GM19239 (cell line): Measurements from ENCODE around the gene EIF4G3.
A peak's percentile ranks its signal among the peaks of the same experiment; 100 is the strongest.
"Not testable (repeated sequence)": the region's sequence is repeated elsewhere in the genome, so short reads cannot be mapped to it uniquely, and the experiment has no call there.

Experiments used
- DNase-seq: peaks from one replicate; pipeline ENCODE4 v3.0.0; 2011; ENCODE audit warnings: low spot score; ENCODE audit not compliant: insufficient read length
- FAIRE-seq: peaks from 2 replicates; lab custom pipeline; 2011; peaks lifted over from hg19 to GRCh38; lab: Jason Lieb, UNC

Gene EIF4G3, protein sequence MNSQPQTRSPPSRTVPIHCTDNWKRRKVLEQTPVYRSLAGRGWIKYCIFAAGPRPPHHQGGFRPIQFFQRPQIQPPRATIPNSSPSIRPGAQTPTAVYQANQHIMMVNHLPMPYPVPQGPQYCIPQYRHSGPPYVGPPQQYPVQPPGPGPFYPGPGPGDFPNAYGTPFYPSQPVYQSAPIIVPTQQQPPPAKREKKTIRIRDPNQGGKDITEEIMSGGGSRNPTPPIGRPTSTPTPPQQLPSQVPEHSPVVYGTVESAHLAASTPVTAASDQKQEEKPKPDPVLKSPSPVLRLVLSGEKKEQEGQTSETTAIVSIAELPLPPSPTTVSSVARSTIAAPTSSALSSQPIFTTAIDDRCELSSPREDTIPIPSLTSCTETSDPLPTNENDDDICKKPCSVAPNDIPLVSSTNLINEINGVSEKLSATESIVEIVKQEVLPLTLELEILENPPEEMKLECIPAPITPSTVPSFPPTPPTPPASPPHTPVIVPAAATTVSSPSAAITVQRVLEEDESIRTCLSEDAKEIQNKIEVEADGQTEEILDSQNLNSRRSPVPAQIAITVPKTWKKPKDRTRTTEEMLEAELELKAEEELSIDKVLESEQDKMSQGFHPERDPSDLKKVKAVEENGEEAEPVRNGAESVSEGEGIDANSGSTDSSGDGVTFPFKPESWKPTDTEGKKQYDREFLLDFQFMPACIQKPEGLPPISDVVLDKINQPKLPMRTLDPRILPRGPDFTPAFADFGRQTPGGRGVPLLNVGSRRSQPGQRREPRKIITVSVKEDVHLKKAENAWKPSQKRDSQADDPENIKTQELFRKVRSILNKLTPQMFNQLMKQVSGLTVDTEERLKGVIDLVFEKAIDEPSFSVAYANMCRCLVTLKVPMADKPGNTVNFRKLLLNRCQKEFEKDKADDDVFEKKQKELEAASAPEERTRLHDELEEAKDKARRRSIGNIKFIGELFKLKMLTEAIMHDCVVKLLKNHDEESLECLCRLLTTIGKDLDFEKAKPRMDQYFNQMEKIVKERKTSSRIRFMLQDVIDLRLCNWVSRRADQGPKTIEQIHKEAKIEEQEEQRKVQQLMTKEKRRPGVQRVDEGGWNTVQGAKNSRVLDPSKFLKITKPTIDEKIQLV (N-terminal part only)

DNA sequence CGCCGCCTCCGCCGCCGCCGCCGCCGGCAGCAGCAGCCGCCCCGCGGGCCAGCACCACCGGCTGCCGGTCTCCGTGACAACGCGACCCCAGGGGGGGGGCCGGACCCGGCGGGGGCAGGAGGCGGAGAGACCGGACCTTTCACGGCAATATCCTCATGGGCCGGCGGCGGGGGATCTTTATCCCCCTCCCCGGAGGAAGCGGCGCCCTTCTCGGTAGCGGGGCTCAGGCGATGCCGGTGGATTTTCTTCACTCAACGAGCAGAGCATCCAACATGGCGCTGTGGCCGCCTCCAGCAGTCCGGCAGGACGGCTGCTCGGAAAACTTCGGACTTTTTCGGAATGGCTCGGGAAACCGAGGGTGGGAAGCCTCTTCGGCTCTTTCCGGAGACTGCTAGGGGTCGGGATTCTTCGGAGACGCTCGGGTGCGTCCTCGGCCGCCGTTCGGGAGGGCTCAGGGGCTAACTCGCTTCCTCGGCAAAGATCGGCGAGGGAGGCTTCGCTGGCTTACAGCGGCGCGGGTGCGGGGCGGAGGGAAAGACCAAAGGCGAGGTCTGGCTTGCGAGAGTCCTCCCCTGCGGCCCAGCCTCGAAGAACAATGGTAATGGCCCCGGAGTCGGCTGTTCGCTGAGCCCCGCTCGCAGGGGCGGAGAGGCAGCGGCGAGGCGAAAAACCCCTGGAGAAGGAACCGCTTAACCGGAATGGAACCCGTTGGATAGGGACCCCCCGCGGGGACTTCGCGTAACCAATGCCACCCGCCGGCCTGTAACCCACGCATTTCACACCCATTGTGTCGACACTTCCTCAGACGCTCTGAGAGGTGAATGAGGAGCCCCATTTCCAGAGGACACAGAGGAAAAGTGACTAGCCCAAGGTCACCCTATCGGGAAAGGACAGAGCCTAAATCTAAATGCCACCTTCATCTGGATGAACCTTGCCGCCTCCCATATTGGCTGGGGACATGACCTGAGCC lies at the start of gene EIF4G3:
Gene EIF4G3 (minus strand): TSS at position 312 of the 970 bp plus-strand sequence. CDS start 174,155 bp downstream, outside the sequence.
- FAIRE-seq: peak; percentile 97
- DNase-seq: peak; percentile 97

DNA sequence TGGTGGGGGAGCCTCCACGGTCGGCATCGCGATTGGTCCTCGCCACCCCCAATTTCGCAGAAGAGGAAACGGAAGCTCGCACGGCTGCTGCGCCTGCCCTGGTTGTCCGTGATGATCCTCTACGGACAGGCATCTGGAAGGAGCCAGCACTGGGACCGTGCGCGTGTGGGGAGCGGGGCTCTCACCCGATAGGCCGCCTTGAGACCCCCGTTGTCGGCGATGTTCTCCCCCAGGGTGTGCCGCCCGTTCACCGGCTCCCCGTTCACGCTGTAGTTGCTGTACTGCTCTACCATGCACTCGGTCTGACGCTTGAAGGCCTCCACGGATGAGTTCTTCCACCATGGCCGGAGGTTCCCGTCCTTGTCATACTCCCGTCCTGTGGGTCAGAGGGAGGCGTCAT lies 48.4 kb upstream of the EIF4G3 start:
- DNase-seq: no peak

DNA sequence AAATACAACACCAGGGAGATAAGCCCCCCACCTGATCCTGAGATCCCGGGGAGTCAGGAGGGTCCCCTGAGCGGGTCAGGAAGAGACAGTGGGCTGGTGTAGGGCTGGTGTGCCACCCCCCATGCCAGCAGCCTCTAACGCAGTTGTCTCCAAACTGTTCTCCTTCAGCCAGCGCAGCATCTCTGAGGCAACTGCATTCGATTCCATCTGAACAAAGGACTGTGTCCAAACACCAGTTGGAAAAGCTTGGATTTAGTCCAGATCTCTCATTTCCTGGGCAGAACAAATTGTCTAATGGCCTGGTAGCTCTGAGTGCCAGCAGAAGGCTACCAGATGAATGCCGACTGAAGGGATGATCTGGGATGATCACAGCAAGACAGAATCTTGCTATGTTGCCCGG lies 44.1 kb upstream of the EIF4G3 start:
- DNase-seq: no peak
- no peak for FAIRE-seq

More for the DNA sequence above, 48.4 kb upstream of the EIF4G3 start:
- FAIRE-seq: no peak

DNA sequence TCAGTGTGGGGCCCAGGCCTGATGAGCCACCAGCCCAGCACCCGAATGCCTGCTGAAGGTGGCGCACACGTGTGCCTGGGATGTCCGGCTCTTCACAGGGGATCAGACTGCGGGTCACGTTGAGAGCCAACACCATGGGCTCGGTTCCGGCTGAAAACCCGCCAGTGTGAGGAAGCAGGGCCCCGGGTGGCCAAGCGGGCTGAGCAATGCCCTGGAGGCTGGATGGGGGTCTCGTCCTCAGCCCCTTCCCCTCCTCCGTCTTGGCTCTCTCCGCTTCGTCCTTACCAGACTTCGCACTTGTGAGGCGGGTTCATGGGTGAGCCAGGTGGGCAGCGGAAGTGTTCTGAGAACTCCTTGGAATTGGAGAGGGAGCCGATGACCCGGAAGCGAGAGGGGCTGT lies 43.0 kb upstream of the EIF4G3 start:
- DNase-seq (no peak), FAIRE-seq (no peak)

DNA sequence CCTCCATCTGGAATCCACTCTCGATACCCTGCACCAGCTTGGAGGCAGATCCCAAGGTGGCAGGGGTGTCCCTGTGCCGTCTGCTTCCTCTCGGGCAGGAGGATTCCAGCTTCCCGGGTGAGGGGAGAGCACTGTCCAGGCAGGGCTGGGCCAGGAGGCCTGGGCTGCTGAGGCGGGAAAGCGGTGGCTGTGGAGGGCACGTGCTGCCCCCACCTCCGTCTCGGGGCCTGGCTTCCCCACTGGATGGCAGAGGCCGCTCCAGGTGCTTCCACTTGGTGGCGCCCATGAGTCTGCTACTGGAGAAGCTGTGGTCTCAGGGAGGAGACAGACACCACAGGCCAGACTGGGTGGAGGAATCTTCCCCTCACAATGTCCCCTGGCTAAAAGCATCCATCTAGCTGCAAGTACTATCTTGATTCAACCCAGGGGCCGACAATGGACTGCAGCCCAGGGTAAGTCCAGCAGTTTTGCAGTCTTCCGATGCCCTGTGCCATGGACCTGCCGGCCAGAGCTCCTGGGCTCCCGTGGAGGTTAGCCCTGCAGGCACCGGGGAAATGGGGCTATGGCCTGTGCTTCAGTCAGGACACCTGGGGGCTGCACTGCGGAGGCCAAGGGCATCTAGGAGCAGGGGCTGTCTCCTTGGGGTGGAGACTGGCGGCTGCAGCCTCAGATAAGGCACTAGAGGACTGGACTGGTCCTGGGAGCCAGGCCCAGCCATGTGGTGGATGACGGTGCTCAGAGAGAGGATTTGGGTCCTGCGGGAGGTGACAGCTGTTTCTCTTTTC lies 41.3 kb upstream of the EIF4G3 start:
- no peak for FAIRE-seq
- no peak for DNase-seq

- no peak for FAIRE-seq
- peak; percentile 44 for DNase-seq
Measured at GRCh38 chr1:21216835-21217811, 40.4 kb upstream of the EIF4G3 start.

GRCh38 chr1:21212126-21212525 lies 35.4 kb upstream of the EIF4G3 start:
- no peak for FAIRE-seq
- DNase-seq: no peak

- not testable (repeated sequence) for FAIRE-seq, DNase-seq
Measured at GRCh38 chr1:21208137-21208700, 31.5 kb upstream of the EIF4G3 start.

- no peak for DNase-seq
- FAIRE-seq: no peak
Measured at GRCh38 chr1:21206117-21206516, 29.4 kb upstream of the EIF4G3 start.

DNA sequence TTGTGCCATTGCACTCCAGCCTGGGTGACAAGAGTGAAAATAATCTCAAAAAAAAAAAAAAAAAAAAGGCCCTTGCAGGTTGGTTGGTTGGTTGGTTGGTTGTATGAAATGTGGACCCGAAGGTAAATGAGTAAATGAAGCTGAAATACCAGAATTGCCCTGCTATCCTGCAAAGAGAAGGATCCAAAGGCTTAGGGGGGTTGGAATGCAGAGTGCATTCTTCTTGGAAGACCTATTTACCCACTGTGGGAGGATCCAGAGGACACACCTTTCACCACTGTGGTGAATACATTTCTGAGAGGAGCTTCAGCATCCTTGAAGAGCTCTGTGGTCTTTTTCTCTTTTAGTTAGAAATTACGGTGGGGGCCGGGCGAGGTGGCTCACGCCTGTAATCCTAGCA lies 28.7 kb upstream of the EIF4G3 start:
- no peak for FAIRE-seq
- no peak for DNase-seq

DNA sequence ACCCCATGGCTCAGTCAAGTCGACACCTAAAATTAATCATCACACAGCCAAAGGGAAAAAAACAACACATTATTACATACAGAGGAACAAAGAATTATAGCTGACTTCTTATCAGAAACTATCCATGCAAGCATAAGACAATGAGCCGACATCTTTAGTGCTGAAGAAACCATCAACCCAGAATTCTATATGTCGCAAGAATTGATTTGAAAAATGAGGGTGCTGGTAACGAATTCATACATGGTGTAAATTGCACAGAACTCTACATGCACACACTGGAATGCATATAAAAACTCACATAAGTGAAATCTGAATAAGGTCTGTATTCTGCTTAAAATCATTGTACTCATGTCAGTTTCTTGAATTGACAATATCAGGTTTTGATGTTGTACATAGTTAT lies 25.0 kb upstream of the EIF4G3 start:
- no peak for DNase-seq
- no peak for FAIRE-seq

- not testable (repeated sequence) for DNase-seq
Measured at GRCh38 chr1:21201238-21201637, 24.5 kb upstream of the EIF4G3 start.

GRCh38 chr1:21200767-21201166 lies 24.1 kb upstream of the EIF4G3 start:
- no peak for DNase-seq
- FAIRE-seq: no peak

More at GRCh38 chr1:21201238-21201637, 24.5 kb upstream of the EIF4G3 start:
- FAIRE-seq: not testable (repeated sequence)

GRCh38 chr1:21198929-21199328 lies 22.2 kb upstream of the EIF4G3 start:
- DNase-seq: no peak
- no peak for FAIRE-seq

- no peak for FAIRE-seq
Measured at GRCh38 chr1:21192871-21193270, 16.2 kb upstream of the EIF4G3 start.

GRCh38 chr1:21192284-21192683 lies 15.6 kb upstream of the EIF4G3 start:
- DNase-seq (no peak), FAIRE-seq (no peak)

More at GRCh38 chr1:21192871-21193270, 16.2 kb upstream of the EIF4G3 start:
- no peak for DNase-seq

- DNase-seq, FAIRE-seq: not testable (repeated sequence)
Measured at GRCh38 chr1:21190771-21191170, 14.1 kb upstream of the EIF4G3 start.
